ENCODE measurements around the gene BCAS2.

Gene BCAS2

GRCh38 chr1:114609826-114610225 lies 28.4 kb upstream of the BCAS2 start:
- H2AFZ ChIP-seq (ENCODE audit: low read depth, low read length, severe bottlenecking) = no peak overlapping the region
- H3K27me3 ChIP-seq (ENCODE audit: low read length) = no peaks in the 10 kb centered on the region
- H4K20me1 ChIP-seq (ENCODE audit: low read depth, low read length) = no peaks in the 10 kb centered on the region
- H3K4me3 ChIP-seq (ENCODE audit: insufficient read depth, low read length, poor library complexity, severe bottlenecking) = no peak overlapping the region
- no peak overlapping the region for H3K27ac ChIP-seq (ENCODE audit: low read depth, low read length)
- no peaks in the 10 kb centered on the region for H3F3A ChIP-seq (ENCODE audit: insufficient read depth)
- no peaks in the 10 kb centered on the region for H3K9me2 ChIP-seq (replicated peaks; ENCODE audit: insufficient read depth, low read length)
- H3K36me3 ChIP-seq (ENCODE audit: low read length) = no peaks in the 10 kb centered on the region
- no peaks in the 10 kb centered on the region for H3K79me2 ChIP-seq (ENCODE audit: insufficient read depth, low read length)
- TF ChIP-seq CTCF (IDR thresholded peaks at IDR 0.05; ENCODE audit: insufficient read depth, low read length, poor library complexity, severe bottlenecking) (no peak), EZH2phosphoT487 (conservative IDR thresholded peaks at IDR 0.05; ENCODE audit: low read length) (no peak)
- H3K9me3 ChIP-seq (ENCODE audit: insufficient read depth, low read length) = no peaks in the 10 kb centered on the region
- no peak overlapping the region for H3K9ac ChIP-seq (ENCODE audit: low read length)
- H3K4me2 ChIP-seq (ENCODE audit: low read depth, low read length, poor library complexity, severe bottlenecking) = no peak overlapping the region

- Histone ChIP-seq H3K9me2 (replicated peaks; ENCODE audit: insufficient read depth, low read length) (no peaks in the 10 kb centered on the region), H4K20me1 (ENCODE audit: low read depth, low read length) (no peaks in the 10 kb centered on the region), H3F3A (ENCODE audit: insufficient read depth) (no peaks in the 10 kb centered on the region), H3K4me2 (ENCODE audit: low read depth, low read length, poor library complexity, severe bottlenecking) (no peak overlapping the region), H3K9me3 (ENCODE audit: insufficient read depth, low read length) (no peaks in the 10 kb centered on the region), H3K79me2 (ENCODE audit: insufficient read depth, low read length) (no peaks in the 10 kb centered on the region), H3K36me3 (ENCODE audit: low read length) (no peaks in the 10 kb centered on the region), H3K27ac (ENCODE audit: low read depth, low read length) (no peak overlapping the region), H3K27me3 (ENCODE audit: low read length) (no peaks in the 10 kb centered on the region), H3K9ac (ENCODE audit: low read length) (no peak overlapping the region), H2AFZ (ENCODE audit: low read depth, low read length, severe bottlenecking) (no peak overlapping the region), H3K4me3 (ENCODE audit: insufficient read depth, low read length, poor library complexity, severe bottlenecking) (no peak overlapping the region)
- TF ChIP-seq CTCF (IDR thresholded peaks at IDR 0.05; ENCODE audit: insufficient read depth, low read length, poor library complexity, severe bottlenecking) (no peak), EZH2phosphoT487 (conservative IDR thresholded peaks at IDR 0.05; ENCODE audit: low read length) (no peak)
Measured at GRCh38 chr1:114609026-114609425, 27.6 kb upstream of the BCAS2 start.

- H3K36me3 ChIP-seq (ENCODE audit: low read length) = no peaks in the 10 kb centered on the region
- H3K9me2 ChIP-seq (replicated peaks; ENCODE audit: insufficient read depth, low read length) = no peaks in the 10 kb centered on the region
- no peak for TF ChIP-seq EZH2phosphoT487 (conservative IDR thresholded peaks at IDR 0.05; ENCODE audit: low read length)
- H3K79me2 ChIP-seq (ENCODE audit: insufficient read depth, low read length) = no peaks in the 10 kb centered on the region
- no peak overlapping the region for H3K9ac ChIP-seq (ENCODE audit: low read length)
- H3K4me3 ChIP-seq (ENCODE audit: insufficient read depth, low read length, poor library complexity, severe bottlenecking) = no peak overlapping the region
- no peak overlapping the region for H3K27ac ChIP-seq (ENCODE audit: low read depth, low read length)
- no peaks in the 10 kb centered on the region for H3F3A ChIP-seq (ENCODE audit: insufficient read depth)
- no peaks in the 10 kb centered on the region for H4K20me1 ChIP-seq (ENCODE audit: low read depth, low read length)
- H2AFZ ChIP-seq (ENCODE audit: low read depth, low read length, severe bottlenecking) = no peak overlapping the region
- no peaks in the 10 kb centered on the region for H3K9me3 ChIP-seq (ENCODE audit: insufficient read depth, low read length)
- H3K27me3 ChIP-seq (ENCODE audit: low read length) = no peaks in the 10 kb centered on the region
- no peak overlapping the region for H3K4me2 ChIP-seq (ENCODE audit: low read depth, low read length, poor library complexity, severe bottlenecking)
Measured at GRCh38 chr1:114607223-114607622, 25.8 kb upstream of the BCAS2 start.

GRCh38 chr1:114597949-114598348 lies 16.5 kb upstream of the BCAS2 start:
- Histone ChIP-seq H2AFZ (ENCODE audit: low read depth, low read length, severe bottlenecking) (no peak overlapping the region), H3K9me2 (replicated peaks; ENCODE audit: insufficient read depth, low read length) (no peaks in the 10 kb centered on the region), H3K36me3 (ENCODE audit: low read length) (no peaks in the 10 kb centered on the region), H3K27ac (ENCODE audit: low read depth, low read length) (no peak overlapping the region), H3K27me3 (ENCODE audit: low read length) (no peaks in the 10 kb centered on the region), H3K9me3 (ENCODE audit: insufficient read depth, low read length) (no peaks in the 10 kb centered on the region), H3K4me3 (ENCODE audit: insufficient read depth, low read length, poor library complexity, severe bottlenecking) (no peak overlapping the region), H3K9ac (ENCODE audit: low read length) (no peak overlapping the region), H4K20me1 (ENCODE audit: low read depth, low read length) (no peaks in the 10 kb centered on the region), H3K79me2 (ENCODE audit: insufficient read depth, low read length) (no peaks in the 10 kb centered on the region), H3K4me2 (ENCODE audit: low read depth, low read length, poor library complexity, severe bottlenecking) (no peak overlapping the region), H3F3A (ENCODE audit: insufficient read depth) (no peaks in the 10 kb centered on the region)
- TF ChIP-seq EZH2phosphoT487 (conservative IDR thresholded peaks at IDR 0.05; ENCODE audit: low read length) (no peak), CTCF (IDR thresholded peaks at IDR 0.05; ENCODE audit: insufficient read depth, low read length, poor library complexity, severe bottlenecking) (no peak)

All from SU-DHL-6 (cell line).